NCI-H2029 treated with DMSO at 0.1 percent for 48 hours (cell line): ENCODE data around the gene C4BPB.
A peak's percentile ranks its signal among the peaks of the same experiment; 100 is the strongest.
"Not testable (repeated sequence)": the region's sequence is repeated elsewhere in the genome, so short reads cannot be mapped to it uniquely, and the experiment has no call there.

Experiments used
- DNase-seq: peaks from one replicate; lab custom pipeline; 2025; lab: John Stamatoyannopoulos, UW

Gene C4BPB

GRCh38 chr1:207088701-207089626 lies at the start of gene C4BPB:
C4BPB (plus strand) TSS chr1:207088860; CDS start chr1:207089532, 672 bp downstream.
- no peak for DNase-seq

GRCh38 chr1:207039380-207040180 lies 49.1 kb upstream of the C4BPB start:
- no peak for DNase-seq

DNA sequence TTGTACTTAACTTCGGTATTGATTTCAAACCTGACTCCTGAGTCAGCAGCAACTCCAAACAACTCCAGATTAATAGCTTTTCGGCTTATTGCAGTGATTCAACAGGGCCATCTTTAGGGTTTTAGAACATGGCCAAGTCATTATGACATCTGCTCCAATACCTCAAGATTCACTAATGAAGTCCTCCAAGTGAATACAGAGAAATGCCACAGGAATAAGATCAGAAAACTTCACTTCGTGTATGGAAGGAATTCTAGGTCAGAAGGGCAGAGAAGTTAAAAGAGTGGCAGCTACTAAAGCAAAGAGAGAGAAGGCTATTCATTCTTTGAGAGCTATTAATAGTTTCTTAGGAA lies 48.5 kb upstream of the C4BPB start:
- no peak for DNase-seq

GRCh38 chr1:207041397-207041796 lies 47.3 kb upstream of the C4BPB start:
- not testable (repeated sequence) for DNase-seq

GRCh38 chr1:207045453-207045852 lies 43.2 kb upstream of the C4BPB start:
- no peak for DNase-seq

DNA sequence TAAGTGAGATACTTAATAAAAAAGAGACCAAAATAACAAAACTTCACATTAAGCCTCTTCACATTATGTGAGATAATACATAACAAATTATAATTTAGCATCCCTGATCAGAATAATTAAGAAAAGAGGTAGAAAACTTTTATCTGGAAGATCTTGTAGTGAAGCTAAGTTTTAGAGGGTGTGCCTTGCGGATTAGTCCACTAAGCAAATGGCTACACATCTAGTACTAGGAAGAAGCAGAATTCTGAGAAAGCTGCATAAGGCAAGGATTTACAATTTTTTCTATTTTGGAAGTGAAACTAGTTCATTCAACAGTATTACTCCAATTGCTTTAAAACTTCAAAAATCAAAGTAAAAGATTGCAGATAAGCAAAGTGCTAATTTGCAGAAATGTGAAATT lies 41.2 kb upstream of the C4BPB start:
- DNase-seq: no peak

DNA sequence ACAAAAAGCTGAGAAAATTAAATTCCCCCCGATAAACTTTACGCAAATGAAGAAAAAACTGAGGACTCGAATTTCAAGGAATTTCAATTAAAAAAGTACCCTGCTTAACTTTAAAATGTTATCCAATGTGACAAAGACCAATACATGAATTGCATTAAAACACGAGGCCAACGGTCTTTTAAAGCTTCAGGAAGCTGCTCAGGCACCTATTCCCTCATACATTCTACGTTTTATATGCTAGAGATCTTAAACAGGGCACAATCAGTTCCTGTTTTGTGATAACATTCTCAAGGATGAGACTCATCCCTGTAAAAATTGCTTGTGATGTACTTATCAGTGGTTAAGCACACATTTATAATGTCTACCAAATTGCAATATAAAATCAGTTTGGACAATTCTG lies 40.6 kb upstream of the C4BPB start:
- no peak for DNase-seq

- no peak for DNase-seq
Observed at GRCh38 chr1:207049054-207049453, 39.6 kb upstream of the C4BPB start.

- no peak for DNase-seq
Observed at GRCh38 chr1:207049514-207049913, 39.1 kb upstream of the C4BPB start.

DNA sequence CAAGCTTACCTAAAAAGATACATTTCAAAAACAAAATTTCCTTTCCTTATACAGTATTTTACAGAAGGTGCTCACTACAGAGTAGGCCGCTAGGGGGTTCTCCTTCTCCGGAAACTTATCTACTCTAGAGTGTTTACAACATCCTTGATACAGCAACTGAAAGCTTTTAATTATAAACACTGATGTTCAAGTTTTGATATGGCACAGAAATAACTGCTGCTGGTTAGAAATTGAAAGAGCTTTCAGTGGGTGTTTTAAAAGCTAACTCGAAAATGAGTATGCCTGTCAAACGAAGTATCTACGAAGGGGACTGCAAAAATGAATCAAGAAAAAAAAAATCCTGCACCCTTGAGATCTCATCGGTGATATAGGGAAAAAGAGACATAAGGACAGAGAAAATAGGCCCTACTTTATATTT lies 38.7 kb upstream of the C4BPB start:
- peak; percentile 33 for DNase-seq

DNA sequence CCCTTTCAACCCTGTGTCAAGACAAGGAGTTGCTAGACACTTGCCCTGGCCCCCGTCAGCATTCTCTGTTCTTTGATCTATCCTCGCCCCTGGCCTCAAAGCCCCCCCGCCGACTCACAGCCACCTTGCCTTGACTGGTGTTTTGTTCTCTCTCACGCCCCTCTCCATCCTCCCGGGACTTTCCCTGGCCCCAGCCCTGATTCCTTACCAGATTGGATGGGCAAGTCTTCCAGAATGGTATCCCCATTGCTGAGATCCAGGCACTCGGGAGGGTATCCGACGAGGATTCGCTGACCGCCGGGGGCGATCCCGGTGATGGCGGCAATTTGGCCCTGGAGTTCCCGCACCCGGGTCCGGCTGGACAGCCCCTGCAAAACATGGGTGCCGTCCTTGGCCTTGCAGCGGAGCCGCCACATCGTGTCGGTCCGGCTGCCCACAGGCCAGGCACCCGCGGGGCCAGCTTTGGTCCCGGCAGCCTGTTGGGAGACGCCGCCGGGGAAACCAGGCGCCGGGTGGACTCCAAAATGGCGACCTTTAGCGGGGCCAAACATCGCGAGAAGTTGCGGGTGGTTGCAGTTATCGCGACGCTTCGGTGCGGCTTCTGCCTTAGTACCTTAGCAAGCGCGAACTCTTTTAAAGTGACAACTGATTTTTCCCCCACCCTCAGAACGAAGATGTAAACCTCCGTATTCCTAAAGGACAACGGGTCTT lies 38.0 kb upstream of the C4BPB start:
- DNase-seq: peak; percentile 31

GRCh38 chr1:207051191-207051943 lies 37.3 kb upstream of the C4BPB start, which contains the start of gene YOD1:
YOD1 (minus strand) TSS chr1:207051208; CDS start chr1:207051030, 178 bp downstream.
- DNase-seq: peak; percentile 25

DNA sequence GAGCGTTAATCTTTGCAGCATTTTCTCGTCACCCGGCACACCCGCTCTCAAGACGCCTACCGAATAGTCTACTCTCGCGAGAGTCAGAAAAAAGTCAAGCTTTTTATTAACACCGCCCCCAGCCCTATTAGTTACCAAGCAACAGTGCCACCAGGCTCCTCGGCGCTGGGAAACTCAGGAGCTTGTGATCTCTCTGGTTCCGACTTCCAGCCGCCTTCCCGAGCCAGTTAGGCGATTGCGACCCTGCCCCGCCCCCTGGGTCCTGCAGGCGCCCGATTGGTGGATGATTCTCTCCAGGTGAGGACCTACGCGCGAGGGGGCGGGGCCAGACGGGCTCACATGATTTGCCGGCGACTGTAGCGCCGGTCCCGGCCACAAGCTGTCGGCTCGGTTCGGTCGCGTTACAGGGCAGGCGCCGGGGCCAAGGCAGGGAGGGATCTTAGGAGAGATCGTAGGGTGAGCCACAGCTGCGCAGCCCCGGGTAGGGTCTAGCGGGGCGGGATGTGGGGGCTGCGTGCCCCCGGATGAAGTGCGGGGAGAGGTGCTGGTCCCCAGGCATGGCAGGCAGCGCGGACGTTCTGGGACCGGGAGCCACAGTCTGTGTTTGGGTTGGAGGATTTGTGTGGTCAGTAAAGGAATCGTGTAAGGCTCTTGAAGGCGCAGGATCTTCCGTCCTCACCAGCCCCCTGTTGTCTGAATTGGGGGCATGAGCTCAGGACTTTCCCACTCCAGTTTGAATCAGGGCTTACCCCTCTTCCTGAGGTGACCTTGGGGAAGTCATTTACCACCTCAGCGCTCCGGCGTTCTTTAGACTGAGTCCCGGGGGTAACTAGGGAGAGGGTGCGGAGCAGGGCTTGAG lies 35.5 kb upstream of the C4BPB start, which contains the start of gene PFKFB2:
PFKFB2 (plus strand) TSS at position 365 of the 859 bp plus-strand sequence. CDS start 1,443 bp downstream, outside the sequence.
- peak; percentile 88 for DNase-seq

DNA sequence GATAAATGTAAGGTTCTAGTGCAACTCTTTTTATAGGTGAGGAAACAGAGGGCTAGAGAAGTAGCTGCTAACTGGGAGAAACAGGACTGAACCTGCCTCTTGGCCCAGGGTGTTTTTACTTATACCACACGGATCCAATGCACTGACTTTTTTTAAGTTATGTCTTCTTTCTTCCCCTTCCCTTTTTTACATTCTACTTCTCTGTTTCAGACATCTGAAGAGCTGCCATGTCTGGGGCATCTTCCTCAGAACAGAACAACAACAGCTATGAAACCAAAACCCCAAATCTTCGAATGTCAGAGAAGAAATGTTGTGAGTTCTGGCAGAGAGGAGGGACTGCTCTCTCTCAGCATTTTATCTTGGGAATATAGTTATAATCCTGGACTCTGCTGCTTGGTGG lies 34.2 kb upstream of the C4BPB start:
- no peak for DNase-seq

DNA sequence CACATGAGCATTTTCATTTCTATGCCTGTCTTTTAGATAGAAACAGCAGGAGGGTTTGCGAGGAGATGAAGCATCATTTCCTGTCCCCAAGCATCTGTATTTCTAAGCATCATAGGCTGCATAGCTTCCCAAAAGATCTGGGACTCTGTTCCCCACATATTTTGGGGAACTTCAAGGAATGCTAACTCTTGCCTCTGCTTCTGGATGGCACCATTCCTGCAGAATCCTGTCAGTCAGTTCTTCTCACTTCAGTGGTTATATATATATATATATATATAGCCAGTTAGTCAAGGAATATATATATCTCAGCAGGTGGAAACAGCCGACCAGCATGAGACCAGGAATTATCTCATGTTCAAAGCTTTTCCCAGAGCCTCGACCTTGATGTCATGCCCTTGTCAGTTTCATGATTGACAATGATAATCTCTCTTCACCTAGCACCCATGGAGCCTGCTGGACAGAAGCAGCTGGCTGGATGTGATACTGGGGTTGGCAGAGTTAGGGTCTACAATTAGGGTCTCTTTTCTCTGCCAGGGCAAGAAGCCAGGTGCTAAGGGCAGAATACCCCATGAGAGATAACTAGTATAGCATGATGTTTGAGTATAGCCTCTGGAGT lies 33.2 kb upstream of the C4BPB start:
- no peak for DNase-seq

GRCh38 chr1:207056673-207057072 lies 32.0 kb upstream of the C4BPB start:
- no peak for DNase-seq

GRCh38 chr1:207058252-207058651 lies 30.4 kb upstream of the C4BPB start:
- DNase-seq: no peak

DNA sequence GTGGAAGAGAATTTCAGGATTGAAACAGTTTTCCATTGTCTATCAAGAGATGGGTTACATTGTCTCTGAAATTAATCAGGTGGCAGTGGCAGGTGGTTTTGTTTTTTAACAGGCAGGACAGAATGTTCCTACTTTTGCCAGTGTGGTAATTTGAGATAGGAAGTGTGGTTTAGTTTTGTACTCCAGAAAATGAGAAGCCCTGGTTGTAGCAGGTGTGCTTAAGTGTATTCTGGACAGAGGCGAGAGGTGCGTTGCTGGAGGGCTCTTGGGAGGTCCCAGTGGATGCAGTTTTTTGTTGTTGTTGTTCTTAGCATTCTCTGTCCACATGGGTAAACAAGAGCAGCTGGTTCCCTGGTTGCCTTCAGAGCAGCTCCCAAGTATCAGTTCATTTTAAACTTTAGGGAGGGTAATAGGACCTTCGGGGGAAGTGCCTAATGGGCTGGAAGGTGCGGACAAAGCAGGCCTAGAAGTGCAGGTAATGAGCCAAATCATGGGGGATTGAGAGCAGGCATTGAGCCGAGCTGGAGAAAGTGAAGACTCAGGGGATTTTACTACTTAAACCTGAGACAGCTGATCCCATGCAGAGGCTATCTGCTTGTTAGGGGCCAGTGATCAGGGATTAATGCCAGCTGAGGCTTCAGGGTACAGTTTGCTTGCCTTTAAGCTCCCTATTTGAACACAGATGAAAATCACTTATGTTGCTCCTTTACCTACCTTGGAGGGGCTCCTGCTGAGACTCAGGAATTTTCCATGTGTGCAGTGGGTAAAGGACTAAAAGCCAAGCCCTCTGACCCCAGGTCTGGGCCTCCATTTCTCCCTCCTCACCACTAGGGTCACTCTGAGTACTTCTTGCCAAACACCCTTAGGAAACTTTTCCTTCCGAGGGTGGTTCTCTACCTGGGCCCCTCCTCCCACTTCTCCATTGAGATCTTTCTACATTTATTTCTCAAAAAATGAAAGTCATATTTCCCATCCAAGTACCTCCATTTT lies 29.5 kb upstream of the C4BPB start:
- peak; percentile 74 for DNase-seq

DNA sequence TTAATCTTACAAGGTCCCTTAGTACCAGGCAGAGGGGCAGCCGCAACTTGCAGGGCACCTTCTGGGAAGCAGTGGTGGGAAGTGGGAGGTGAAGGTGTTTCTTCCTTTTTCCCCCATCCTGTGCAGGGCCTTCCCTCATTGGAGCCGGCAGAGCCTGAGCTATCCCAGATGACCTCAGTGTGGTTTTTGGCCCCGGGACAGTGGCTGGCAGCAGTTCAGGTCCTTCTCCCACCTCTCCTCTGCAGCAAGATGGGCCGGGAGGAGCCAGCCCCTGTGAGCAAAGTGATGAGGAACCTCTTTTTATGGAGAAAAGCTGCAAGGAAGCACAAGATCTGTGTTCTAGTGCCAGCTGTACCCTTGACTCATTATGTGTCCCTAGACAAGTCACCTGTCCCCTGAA lies 28.8 kb upstream of the C4BPB start:
- no peak for DNase-seq
